Testis (tissue), 2 donors: ENCODE results near the gene ADAMTS12.

Source experiments
- POLR2A ChIP-seq: fragments of 450-650 bp; IDR thresholded peaks from one replicate; pipeline ENCODE4 v1.6.1; 2017; ENCODE audit warnings: antibody characterized with exemption, mild to moderate bottlenecking, moderate library complexity
- TF ChIP-seq, protein P1 (sequence below), 3 experiments: fragments of 450-650 bp in 2 of 3; fragments of 200-600 bp in 1 of 3; sonication (generic) in 1 of 3; IDR thresholded peaks; one replicate each; pipeline ENCODE4 v1.5.1; 2016 to 2019; ENCODE audit warnings: antibody characterized with exemption in 3 of 3, mild to moderate bottlenecking in 2 of 3, moderate library complexity in 1 of 3

DNA sequence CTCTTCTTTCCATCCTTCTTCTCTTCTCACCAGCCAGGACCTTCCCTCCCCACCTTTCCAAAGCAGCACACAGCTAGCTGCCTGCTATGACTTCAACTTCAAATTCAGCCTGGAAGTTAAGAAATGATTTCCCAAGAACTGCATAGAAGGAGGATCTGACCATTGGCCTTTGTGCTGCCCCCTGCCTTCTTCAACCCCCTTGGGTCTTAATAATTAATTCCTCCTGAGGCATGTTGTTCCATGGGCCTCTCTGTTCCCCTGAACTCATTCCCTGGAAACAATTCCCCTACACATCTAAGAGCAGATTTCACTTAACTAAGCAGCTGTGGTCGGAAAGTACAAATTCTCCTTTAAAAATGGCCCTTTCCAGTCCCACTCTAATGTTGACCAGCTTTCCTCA is 62.4 kb downstream of the ADAMTS12 start:
- TF ChIP-seq, protein P1, sequence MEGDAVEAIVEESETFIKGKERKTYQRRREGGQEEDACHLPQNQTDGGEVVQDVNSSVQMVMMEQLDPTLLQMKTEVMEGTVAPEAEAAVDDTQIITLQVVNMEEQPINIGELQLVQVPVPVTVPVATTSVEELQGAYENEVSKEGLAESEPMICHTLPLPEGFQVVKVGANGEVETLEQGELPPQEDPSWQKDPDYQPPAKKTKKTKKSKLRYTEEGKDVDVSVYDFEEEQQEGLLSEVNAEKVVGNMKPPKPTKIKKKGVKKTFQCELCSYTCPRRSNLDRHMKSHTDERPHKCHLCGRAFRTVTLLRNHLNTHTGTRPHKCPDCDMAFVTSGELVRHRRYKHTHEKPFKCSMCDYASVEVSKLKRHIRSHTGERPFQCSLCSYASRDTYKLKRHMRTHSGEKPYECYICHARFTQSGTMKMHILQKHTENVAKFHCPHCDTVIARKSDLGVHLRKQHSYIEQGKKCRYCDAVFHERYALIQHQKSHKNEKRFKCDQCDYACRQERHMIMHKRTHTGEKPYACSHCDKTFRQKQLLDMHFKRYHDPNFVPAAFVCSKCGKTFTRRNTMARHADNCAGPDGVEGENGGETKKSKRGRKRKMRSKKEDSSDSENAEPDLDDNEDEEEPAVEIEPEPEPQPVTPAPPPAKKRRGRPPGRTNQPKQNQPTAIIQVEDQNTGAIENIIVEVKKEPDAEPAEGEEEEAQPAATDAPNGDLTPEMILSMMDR (IDR thresholded peaks at IDR 0.05) = no peak
- no peak for TF ChIP-seq POLR2A
